ENCODE data around the gene RPE.

DNA sequence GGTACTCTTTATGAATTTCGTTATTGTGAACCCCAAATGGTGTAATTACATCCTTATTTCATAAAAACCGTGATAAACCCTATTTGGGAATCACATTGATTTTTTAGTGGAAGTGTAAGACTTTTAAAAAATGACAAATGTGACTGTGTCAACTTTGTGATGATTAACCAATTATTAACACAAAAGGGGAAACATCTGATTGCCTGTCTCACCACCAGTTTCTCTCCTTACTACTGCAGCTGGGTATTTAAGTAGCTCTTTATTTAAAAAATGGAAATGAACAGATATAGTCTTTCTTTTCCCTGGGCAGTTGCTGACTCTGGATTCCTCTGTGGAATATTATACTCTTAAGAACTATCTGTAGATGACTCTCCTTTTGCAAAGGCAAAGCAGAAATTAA, 11.6 kb upstream of the RPE start:
- TF ChIP-seq, protein P1, sequence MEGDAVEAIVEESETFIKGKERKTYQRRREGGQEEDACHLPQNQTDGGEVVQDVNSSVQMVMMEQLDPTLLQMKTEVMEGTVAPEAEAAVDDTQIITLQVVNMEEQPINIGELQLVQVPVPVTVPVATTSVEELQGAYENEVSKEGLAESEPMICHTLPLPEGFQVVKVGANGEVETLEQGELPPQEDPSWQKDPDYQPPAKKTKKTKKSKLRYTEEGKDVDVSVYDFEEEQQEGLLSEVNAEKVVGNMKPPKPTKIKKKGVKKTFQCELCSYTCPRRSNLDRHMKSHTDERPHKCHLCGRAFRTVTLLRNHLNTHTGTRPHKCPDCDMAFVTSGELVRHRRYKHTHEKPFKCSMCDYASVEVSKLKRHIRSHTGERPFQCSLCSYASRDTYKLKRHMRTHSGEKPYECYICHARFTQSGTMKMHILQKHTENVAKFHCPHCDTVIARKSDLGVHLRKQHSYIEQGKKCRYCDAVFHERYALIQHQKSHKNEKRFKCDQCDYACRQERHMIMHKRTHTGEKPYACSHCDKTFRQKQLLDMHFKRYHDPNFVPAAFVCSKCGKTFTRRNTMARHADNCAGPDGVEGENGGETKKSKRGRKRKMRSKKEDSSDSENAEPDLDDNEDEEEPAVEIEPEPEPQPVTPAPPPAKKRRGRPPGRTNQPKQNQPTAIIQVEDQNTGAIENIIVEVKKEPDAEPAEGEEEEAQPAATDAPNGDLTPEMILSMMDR (IDR thresholded peaks at IDR 0.05; ENCODE audit: low read depth, low read length, poor library complexity, severe bottlenecking), result no peak
- TF ChIP-seq EZH2phosphoT487 (IDR thresholded peaks at IDR 0.05; ENCODE audit: borderline replicate concordance, low read length), result no peak

All from DOHH2 (cell line).